ENCODE data around the gene RPL31.

The RPL31 gene

GRCh38 chr2:100997509-100998234 is 4.4 kb upstream of the RPL31 start:
- no peak for DNase-seq

- DNase-seq, result no peak
These were observed 3.9 kb upstream of the RPL31 start for GRCh38 chr2:100998235-100998573.

DNA sequence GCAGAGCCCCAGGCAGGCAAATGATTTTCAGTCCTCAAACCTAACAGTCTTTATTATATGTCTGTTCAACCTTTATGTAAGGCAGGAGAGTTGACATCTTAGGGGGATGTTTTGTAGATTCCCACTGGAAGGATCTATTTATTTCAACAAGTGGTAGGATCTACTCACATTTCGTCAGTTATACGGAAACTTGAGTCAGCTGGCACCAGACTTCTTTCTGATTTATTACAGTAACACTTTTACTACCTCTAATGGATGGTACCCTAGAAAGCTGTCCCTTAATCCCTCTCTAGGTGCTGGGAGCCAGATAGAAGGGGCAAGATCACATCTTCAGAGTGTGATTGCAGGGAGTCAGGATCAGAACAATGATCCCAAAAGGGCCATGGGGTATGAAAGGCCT is 2.1 kb upstream of the RPL31 start:
- DNase-seq, result no peak

DNA sequence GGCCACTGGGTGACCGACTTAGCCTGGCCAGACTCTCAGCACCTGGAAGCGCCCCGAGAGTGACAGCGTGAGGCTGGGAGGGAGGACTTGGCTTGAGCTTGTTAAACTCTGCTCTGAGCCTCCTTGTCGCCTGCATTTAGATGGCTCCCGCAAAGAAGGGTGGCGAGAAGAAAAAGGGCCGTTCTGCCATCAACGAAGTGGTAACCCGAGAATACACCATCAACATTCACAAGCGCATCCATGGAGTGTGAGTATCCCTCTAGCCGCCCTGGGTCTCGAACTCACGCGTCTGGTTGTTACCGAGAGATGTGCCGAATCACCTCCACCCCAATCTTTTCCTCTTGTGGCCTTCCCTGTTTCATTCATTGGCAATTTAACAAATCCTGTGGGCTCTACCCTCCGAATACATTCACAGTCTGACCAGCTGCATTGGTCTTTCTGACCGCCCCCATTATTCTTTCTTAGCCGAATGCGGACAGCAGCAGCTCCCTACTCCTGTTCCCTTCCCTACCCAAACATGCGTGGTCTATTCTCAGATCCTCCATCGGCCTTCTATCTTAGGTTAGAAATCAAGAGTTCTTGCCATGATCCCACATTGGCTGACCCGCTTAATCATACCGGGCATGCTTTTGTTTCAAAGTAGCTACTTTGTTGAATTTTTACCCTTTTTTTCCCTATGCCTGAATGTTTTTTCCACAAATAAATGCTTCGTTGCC is 631 bp downstream of the RPL31 start:
- no peak for DNase-seq

DNA sequence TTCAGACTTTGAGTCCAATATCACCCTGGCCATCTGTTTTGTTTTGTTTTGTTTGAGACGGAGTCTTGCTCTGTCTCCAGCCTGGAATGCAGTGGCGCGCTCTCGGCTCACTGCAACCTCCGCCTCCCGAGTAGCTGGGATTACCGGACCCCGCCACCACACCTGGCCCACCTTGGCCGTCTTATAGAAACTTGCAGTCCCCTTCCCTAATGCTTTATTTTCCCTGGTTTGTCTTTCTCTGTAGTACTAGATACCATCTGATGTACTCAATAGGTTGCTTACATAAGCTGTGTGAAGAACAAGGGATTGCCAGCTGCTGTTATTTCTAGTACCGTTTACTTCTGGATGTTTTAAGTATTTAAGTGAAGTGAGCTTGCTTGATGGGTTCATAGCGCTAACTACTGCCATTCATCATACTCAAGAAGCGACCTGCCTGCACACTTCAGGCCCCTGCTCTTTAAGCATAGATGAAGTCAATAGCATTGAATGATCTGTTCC is 1.2 kb downstream of the RPL31 start:
- DNase-seq, result no peak

GRCh38 chr2:101004620-101005325 is 2.7 kb downstream of the RPL31 start:
- no peak for DNase-seq

- DNase-seq, result no peak
These were observed 4.1 kb downstream of the RPL31 start for GRCh38 chr2:101006065-101006715.

- DNase-seq, result no peak
These were observed 5.6 kb downstream of the RPL31 start for GRCh38 chr2:101007415-101008345.

GRCh38 chr2:101011152-101011551 is 9.1 kb downstream of the RPL31 start:
- DNase-seq, result no peak

GRCh38 chr2:101012054-101012705 is 10.1 kb downstream of the RPL31 start:
- DNase-seq, result no peak

DNA sequence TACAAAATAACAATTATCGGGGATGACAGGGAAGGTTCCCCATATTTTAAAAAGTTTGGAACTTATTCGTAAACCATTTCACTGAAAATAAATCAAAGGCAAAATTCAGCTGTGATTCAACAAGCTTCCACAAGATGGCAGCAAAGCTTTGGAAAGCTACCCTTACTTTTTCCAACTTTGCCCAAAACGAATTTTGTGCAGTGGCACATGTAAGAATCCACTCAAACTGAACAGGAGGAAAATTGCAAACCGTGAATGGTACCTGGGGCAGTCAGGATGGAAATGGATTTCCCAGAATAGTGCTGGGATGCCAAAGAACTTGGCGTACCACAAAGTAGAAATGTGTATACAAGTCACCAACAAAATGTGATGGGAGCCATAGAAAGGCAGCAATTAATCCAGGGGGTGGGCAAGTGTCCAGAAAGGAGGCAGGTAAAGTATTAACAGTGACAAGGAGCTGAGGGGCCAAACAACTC is 10.7 kb downstream of the RPL31 start:
- no peak for DNase-seq

GRCh38 chr2:101014264-101014857 is 12.3 kb downstream of the RPL31 start:
- no peak for DNase-seq

DNA sequence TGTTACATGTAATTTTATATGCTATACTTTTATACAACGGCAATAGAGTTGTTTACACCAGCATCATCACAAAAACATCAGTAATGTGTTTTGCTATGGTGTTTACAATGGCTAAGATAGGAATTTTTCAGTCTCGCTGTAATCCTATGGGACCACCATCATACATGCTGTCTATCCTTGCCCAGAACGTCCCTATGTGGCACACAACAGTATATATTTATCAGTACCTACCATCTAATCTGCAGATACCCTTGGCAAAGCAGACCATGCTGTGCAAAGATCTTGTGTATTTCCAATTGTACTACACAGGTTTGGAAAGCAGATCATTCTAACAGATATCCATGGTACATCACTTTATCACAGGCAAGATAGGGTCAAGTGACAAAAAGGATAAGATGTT is 15.3 kb downstream of the RPL31 start:
- no peak for DNase-seq

- no peak for DNase-seq
These were observed 16.8 kb downstream of the RPL31 start for GRCh38 chr2:101018934-101019333.

- DNase-seq, result no peak
These were observed 20.1 kb downstream of the RPL31 start for GRCh38 chr2:101022221-101022620.

DNA sequence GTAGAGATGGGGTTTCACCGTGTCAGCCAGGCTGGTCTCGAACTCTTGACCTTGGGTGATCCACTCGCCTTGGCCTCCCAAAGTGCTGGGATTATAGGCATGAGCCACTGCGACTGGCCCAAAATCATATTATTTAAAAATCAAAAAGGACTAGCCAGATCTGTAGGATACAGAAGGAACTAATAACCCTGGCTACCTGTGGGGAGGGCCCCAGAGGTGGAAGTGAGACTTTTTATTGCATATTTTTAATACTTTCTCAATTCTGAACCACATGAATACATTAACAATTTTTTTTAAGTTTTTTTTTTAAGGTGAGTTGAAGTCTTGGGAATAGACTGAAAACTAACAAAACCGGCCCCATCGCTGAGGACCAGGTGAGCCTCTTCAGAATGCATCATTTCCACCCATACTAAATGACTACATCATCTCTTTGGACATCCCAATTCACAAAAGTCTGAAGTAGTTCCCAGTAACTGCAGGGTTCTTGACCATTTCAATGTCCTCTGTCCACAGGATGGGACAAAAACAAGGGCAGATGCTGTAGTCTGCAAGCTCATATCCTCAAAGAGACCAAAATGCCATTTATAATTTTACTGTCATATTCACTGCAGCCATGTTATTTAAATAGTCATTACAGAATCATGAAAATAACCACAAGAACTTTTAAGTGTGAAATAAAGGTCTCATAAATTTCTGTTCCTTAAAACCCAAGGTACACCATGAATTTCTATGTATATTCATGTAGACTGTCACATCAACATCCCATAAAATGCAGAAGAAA is 21.4 kb downstream of the RPL31 start:
- no peak for DNase-seq

DNA sequence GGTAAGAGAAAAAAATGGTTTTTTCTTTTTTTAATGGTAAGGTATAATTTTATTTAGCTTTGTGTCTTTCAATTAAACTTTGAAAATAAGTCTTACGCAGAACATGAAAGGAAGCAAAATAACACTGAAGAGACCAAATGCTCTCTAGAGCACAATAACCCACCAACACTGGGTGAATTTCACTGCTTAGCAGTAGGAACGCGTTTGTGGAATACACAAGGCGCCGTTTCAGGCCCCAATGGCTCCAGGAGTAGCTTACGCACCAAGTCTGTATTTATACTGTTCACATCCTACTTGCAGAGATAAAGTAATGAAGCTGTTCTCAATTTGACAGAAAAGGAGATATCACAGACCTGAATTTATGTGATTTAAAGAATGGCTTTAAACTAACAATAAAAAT is 23.5 kb downstream of the RPL31 start:
- no peak for DNase-seq

DNA sequence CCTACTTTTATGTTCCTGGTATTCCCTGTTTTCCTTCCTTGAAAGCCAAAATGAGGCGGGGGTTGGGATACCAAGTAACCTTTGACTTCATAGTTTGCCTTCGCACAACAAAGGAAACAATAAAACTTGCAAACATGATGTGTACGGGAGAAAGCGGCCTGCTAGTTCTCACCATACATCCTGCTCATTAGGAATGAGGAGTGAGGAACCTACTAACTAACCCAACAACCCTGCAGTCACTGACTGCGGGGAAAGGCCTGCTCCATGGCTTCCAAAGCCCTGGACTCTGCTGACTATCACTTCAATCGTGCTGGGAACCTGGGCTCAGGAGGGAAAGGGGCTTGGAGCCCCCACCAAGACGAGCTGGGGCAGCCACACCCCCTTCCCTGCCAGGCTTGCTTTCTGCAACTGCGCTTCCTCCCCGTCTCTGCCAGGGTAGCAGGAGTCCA is 24.2 kb downstream of the RPL31 start:
- DNase-seq, result no peak

DNA sequence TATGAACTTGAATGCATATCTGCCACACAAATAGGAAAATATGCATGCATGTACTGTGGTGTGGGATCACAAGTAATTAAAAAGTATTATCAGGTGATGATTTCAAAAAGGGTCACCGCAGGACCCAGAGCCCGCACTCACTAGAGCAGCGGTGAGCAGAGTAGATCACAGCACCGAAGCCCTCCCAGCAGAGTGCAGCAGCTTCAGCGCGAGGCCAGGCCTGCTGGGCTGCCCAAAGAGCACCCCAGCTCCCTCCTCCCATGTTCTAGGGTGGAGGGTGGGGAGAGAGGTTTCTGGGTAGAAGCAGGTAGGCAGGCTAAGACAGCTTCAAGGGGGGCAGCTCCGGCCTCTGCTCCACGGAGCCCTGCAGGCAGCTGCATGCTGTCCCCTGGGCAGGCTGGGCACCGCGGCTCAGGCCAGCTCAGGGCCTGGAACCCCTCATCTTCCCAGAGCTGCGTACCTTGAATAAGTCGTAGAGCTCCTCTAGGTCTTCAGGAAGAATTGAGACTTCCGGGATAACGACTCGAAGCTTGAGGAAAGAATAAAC is 24.9 kb downstream of the RPL31 start:
- no peak for DNase-seq

- DNase-seq, result no peak
These were observed 25.8 kb downstream of the RPL31 start for GRCh38 chr2:101027852-101028251.
